Glutamatergic neuron (in vitro differentiated cells): ENCODE data around the gene PTPN14. TPM values are rescaled to one million over a fixed set of nuclear protein-coding genes. Genes with fewer than 3 reads are reported as not detected.
"Not testable (repeated sequence)": the region's sequence is repeated elsewhere in the genome, so short reads cannot be mapped to it uniquely, and the experiment has no call there.

Experiments used
- DNase-seq: peaks from one replicate; pipeline ENCODE4 v3.0.0; 2022
- H3K27ac Mint-ChIP-seq: one replicate; pipeline ENCODE4 v1.8.0; 2020; ENCODE audit warnings: mild to moderate bottlenecking, mixed read lengths, inconsistent platforms; ENCODE audit not compliant: unreplicated experiment
- H3K27me3 Mint-ChIP-seq: one replicate; pipeline ENCODE4 v1.8.0; 2020; ENCODE audit warnings: mild to moderate bottlenecking, moderate library complexity, mixed read lengths, inconsistent platforms; ENCODE audit not compliant: unreplicated experiment
- H3K36me3 Mint-ChIP-seq: one replicate; pipeline ENCODE4 v1.8.0; 2020; ENCODE audit warnings: mild to moderate bottlenecking, mixed read lengths, inconsistent platforms; ENCODE audit not compliant: unreplicated experiment
- H3K4me1 Mint-ChIP-seq: one replicate; pipeline ENCODE4 v1.8.0; 2020; ENCODE audit warnings: mild to moderate bottlenecking, low read depth, mixed read lengths, inconsistent platforms; ENCODE audit not compliant: unreplicated experiment
- H3K4me3 Mint-ChIP-seq: one replicate; pipeline ENCODE4 v1.8.0; 2020; ENCODE audit warnings: mild to moderate bottlenecking, mixed read lengths, inconsistent platforms; ENCODE audit not compliant: unreplicated experiment
- H3K9me3 Mint-ChIP-seq: one replicate; pipeline ENCODE4 v1.8.0; 2020; ENCODE audit warnings: mild to moderate bottlenecking, moderate library complexity, mixed read lengths, inconsistent platforms; ENCODE audit not compliant: unreplicated experiment
- total RNA-seq: library from RNA; stranded (reverse); fragmentation: NEBNext Ultra II Directional; extraction: Animal tissue kit (Norgen Biotek cat#: 25700); gene quantifications from one replicate; pipeline ENCODE4 v1.2.1, GENCODE V29; 2021; ENCODE audit not compliant: unreplicated experiment
- TF ChIP-seq, protein P1 (sequence below): fragments of 200-600 bp; sonication (generic); IDR thresholded peaks from one replicate; pipeline ENCODE4 v1.5.0; 2021; ENCODE audit not compliant: partially characterized antibody, unreplicated experiment

The PTPN14 gene
- total RNA-seq, 1 donor from 2014 or later = 1.7 TPM

DNA sequence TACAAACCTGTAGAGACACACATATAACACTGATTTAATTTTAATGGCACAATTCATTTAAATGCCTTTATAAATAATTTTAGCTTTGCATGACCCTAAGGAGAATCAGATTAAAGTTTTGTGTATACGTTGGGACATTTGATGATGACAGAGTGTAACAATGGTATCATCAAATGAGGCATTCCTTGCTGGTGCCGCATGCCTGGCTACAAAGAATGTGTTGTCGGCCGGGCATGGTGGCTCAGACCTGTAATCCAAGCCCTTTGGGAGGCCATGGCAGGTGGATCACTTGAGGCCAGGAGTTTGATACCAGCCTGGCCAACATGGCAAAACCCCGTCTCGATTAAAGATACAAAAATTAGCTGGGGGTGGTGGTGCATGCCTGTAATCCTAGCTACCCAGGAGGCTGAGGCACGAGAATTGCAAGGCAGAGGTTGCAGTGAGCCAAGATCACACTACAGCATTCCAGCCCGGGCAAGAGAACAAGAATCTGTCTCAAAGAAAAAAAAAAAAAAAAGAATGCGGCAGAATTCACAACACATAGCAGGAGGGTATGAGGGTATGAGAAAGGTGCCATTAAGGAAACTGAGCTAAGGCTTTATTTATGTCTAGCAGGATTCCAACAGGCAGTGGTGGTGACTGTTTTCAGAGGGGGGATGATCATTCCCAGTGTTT is 58.9 kb downstream of the PTPN14 start:
- H3K36me3 Mint-ChIP-seq = no peaks in the 10 kb centered on the region
- TF ChIP-seq, protein P1, sequence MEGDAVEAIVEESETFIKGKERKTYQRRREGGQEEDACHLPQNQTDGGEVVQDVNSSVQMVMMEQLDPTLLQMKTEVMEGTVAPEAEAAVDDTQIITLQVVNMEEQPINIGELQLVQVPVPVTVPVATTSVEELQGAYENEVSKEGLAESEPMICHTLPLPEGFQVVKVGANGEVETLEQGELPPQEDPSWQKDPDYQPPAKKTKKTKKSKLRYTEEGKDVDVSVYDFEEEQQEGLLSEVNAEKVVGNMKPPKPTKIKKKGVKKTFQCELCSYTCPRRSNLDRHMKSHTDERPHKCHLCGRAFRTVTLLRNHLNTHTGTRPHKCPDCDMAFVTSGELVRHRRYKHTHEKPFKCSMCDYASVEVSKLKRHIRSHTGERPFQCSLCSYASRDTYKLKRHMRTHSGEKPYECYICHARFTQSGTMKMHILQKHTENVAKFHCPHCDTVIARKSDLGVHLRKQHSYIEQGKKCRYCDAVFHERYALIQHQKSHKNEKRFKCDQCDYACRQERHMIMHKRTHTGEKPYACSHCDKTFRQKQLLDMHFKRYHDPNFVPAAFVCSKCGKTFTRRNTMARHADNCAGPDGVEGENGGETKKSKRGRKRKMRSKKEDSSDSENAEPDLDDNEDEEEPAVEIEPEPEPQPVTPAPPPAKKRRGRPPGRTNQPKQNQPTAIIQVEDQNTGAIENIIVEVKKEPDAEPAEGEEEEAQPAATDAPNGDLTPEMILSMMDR = no peak
- H3K4me1 Mint-ChIP-seq = peaks cover 6% of the 10 kb centered on the region
- no peak overlapping the region for H3K27ac Mint-ChIP-seq
- no peaks in the 10 kb centered on the region for H3K9me3 Mint-ChIP-seq
- DNase-seq = no peak
- peaks cover 1% of the 10 kb centered on the region for H3K27me3 Mint-ChIP-seq
- no peak overlapping the region for H3K4me3 Mint-ChIP-seq

DNA sequence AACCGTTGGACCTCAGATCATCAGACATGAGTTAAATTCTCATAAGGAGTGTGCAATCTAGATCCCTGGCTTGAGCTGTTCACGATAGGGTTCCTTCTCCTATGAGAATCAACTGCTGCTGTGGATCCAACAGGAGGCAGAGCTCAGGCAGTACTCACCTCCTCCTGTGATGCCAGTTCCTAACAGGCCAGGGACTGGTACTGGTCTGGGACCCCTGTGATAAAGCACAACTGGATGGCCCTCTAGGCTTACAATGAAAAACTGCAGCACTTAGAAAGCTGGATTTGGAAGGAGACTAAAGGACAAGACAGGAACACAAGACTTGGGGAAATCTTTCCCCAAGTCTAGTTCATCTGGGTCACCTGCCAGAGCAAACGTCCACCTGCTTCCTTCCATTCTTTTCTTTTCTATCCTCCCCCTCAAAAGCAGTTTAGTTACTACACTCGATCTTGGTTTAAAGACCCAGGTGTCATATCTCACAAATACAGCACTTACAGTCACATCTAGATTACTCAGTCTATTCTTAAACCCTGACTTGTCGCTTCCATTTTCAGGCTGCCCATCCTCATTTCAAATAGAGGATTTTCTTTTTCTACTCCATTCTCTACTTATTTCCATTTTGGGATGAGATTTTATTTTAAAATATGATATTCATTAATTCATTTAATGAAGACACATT is 59.8 kb downstream of the PTPN14 start:
- H3K4me3 Mint-ChIP-seq = no peak overlapping the region
- H3K4me1 Mint-ChIP-seq = peaks cover 6% of the 10 kb centered on the region
- H3K9me3 Mint-ChIP-seq = no peaks in the 10 kb centered on the region

DNA sequence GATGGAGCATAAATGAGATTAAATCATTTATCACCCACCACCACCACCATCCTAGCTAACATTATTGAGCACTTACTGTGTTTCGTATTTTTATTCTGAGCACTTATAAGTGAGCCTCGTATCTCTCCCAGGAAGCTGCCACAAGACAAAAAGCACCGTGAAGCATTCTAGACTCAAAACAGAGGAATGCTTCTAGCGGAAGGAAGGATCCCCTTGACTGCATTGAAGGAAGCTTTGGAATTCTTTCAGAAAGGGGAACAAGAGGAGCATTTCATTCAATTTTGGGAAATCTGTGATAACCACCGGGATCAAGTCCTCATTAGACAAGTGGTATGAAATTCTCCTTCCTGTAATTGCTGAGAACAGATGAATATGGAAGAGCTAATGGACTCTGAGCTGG is 66.3 kb downstream of the PTPN14 start:
- no peaks in the 10 kb centered on the region for H3K36me3 Mint-ChIP-seq
- H3K27ac Mint-ChIP-seq = no peak overlapping the region
- no peak for DNase-seq
- TF ChIP-seq, protein P1 = no peak
- no peaks in the 10 kb centered on the region for H3K4me1 Mint-ChIP-seq
- H3K27me3 Mint-ChIP-seq = peaks cover 1% of the 10 kb centered on the region
- H3K4me3 Mint-ChIP-seq = no peak overlapping the region
- H3K9me3 Mint-ChIP-seq = peaks cover 2% of the 10 kb centered on the region

More for the DNA sequence above, 59.8 kb downstream of the PTPN14 start:
- TF ChIP-seq, protein P1 = no peak
- DNase-seq = no peak
- Mint-ChIP-seq H3K27ac (no peak overlapping the region), H3K36me3 (no peaks in the 10 kb centered on the region), H3K27me3 (peaks cover 1% of the 10 kb centered on the region)

DNA sequence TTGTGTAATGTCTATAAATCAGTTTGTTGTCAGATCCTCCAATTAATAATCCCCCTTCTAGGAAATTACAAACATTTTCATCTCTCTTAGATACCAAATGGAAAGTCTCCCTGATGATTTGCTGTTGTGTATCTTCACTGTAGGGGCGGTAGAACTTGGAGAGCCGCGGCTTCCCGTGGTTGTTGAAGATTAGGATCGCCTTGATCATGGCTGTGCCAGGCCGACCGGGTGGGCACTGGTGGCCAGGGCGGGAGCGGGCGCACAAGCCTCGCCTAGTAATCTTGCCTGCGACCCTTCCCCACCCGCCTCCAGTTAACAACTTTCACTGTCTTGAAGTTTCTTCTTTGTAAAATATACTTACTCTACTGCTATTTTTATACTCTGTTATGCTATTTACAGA is 68.2 kb downstream of the PTPN14 start:
- not testable (repeated sequence) for H3K4me1 Mint-ChIP-seq, H3K36me3 Mint-ChIP-seq, H3K4me3 Mint-ChIP-seq, H3K9me3 Mint-ChIP-seq, H3K27ac Mint-ChIP-seq, DNase-seq, H3K27me3 Mint-ChIP-seq

DNA sequence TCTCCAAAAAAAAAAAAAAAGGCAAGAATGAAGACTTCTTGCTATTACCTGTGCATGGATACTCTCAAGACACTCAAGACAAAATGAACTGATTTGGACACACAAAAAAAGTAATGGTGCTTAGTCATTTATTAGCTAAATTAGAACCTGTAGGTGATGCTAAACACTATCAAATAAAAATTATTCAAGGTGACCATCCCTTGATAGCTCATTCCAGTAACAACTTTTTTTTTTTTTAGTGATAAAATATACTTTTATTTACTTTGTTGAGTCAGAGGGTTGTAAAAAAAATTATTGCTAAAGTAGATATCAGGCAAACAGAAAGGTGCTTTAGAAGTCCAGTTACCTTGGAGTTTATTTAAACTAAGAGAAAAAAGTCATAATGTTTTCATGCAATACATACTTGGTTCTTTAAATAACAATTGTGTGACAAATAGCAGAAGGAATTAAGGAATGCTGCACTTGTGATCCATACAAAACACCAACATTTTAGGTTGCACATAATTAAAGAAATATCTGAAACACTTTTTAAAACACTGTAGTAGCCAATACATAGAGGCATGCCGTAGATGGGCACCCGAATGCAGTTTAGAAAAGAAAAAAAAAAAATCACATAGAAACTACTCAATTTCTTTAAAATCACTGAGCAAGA is 69.3 kb downstream of the PTPN14 start:
- not testable (repeated sequence) for H3K27ac Mint-ChIP-seq

More for the DNA sequence above, 69.3 kb downstream of the PTPN14 start:
- H3K9me3 Mint-ChIP-seq, H3K4me3 Mint-ChIP-seq, H3K36me3 Mint-ChIP-seq, H3K4me1 Mint-ChIP-seq, H3K27me3 Mint-ChIP-seq, DNase-seq: not testable (repeated sequence)
